Breast epithelium (tissue), 4 donors: ENCODE measurements around the gene ETV3L. TPM values are rescaled to one million over a fixed set of nuclear protein-coding genes. Genes with fewer than 3 reads are reported as not detected.

Experiments
- DNase-seq, 2 donors: peaks; one replicate each; pipeline ENCODE4 v3.0.0-alpha.2; 2019; ENCODE audit warnings: low spot score in 2 of 2
- H3K27ac ChIP-seq, 2 donors: fragments of 200-600 bp; sonication (generic) in 1 of 2; one replicate each; pipeline ENCODE4 v1.5.1; 2016 to 2019; ENCODE audit warnings: mild to moderate bottlenecking in 1 of 2
- H3K27me3 ChIP-seq, 2 donors: fragments of 200-600 bp; sonication (generic) in 1 of 2; one replicate each; pipeline versions ENCODE4 v1.5.1 to v1.6.0; 2017 to 2019; ENCODE audit warnings: control low read depth in 1 of 2, mild to moderate bottlenecking in 1 of 2
- H3K36me3 ChIP-seq: fragments of 200-600 bp; one replicate; pipeline ENCODE4 v1.5.1; 2019
- H3K4me1 ChIP-seq, 2 donors: fragments of 200-600 bp; sonication (generic); one replicate each; pipeline ENCODE4 v1.5.1; 2016 to 2019; ENCODE audit warnings: control low read depth in 1 of 2
- H3K4me3 ChIP-seq, 3 donors: fragments of 200-600 bp; sonication (generic); 1 replicate in 2 of 3; 2 replicates in 1 of 3; pipeline ENCODE4 v1.5.1; 2016 to 2019; ENCODE audit warnings: mild to moderate bottlenecking in 3 of 3, moderate library complexity in 2 of 3
- H3K9me3 ChIP-seq, 2 donors: fragments of 200-600 bp; sonication (generic) in 1 of 2; one replicate each; pipeline ENCODE4 v1.5.1; 2016 to 2019; ENCODE audit warnings: control low read depth in 1 of 2
- POLR2A ChIP-seq: fragments of 450-650 bp; IDR thresholded peaks from one replicate; pipeline ENCODE4 v1.6.1; 2016; ENCODE audit warnings: antibody characterized with exemption, mild to moderate bottlenecking, moderate library complexity
- POLR2AphosphoS5 ChIP-seq, 3 donors: sonication (generic); formaldehyde crosslinking; IDR thresholded peaks; one replicate each; pipeline ENCODE4 v1.6.1; 2017; ENCODE audit warnings: antibody characterized with exemption in 3 of 3
- intact Hi-C: fragments of 100-400 bp; cut with DNase I; formaldehyde crosslinking; loops from one replicate; pipeline ENCODE4 v1.15.1; 2023; ENCODE audit warnings: low total_unique reads
- total RNA-seq, 3 donors: library from RNA; depleted of rRNA; stranded (reverse); fragments of >200 nt; gene quantifications; one replicate each; pipeline ENCODE4 v1.1.0, GENCODE V29; 2016
- TF ChIP-seq, protein P1 (sequence below), 3 donors: fragments of 450-650 bp; IDR thresholded peaks; one replicate each; pipeline ENCODE4 v1.5.1; 2016 to 2017; ENCODE audit warnings: antibody characterized with exemption in 3 of 3, mild to moderate bottlenecking in 3 of 3, moderate library complexity in 3 of 3

The ETV3L gene
- total RNA-seq, 3 donors from 2014 or later, result not detected

- intact Hi-C loops, result loop anchor here (5.0 kb wide), 1 partner anchor 54 kb away; no protein-coding TSS in a partner anchor
- TF ChIP-seq POLR2AphosphoS5 (IDR thresholded peaks at IDR 0.05) (no peak), POLR2A (no peak)
- TF ChIP-seq, protein P1, sequence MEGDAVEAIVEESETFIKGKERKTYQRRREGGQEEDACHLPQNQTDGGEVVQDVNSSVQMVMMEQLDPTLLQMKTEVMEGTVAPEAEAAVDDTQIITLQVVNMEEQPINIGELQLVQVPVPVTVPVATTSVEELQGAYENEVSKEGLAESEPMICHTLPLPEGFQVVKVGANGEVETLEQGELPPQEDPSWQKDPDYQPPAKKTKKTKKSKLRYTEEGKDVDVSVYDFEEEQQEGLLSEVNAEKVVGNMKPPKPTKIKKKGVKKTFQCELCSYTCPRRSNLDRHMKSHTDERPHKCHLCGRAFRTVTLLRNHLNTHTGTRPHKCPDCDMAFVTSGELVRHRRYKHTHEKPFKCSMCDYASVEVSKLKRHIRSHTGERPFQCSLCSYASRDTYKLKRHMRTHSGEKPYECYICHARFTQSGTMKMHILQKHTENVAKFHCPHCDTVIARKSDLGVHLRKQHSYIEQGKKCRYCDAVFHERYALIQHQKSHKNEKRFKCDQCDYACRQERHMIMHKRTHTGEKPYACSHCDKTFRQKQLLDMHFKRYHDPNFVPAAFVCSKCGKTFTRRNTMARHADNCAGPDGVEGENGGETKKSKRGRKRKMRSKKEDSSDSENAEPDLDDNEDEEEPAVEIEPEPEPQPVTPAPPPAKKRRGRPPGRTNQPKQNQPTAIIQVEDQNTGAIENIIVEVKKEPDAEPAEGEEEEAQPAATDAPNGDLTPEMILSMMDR (IDR thresholded peaks at IDR 0.05), result no peak
- H3K9me3 ChIP-seq, result no peaks in the 10 kb centered on the region
- H3K27ac ChIP-seq, result peak overlapping the region; percentile 35 to 45
- H3K27me3 ChIP-seq, result no peaks in the 10 kb centered on the region
- H3K4me1 ChIP-seq, result peaks cover 0 to 14% of the 10 kb centered on the region in 2 donors
- no peak overlapping the region for H3K4me3 ChIP-seq
- no peak for DNase-seq
- no peaks in the 10 kb centered on the region for H3K36me3 ChIP-seq
These were observed 6.8 kb downstream of the ETV3L start for GRCh38 chr1:157092831-157093230.

DNA sequence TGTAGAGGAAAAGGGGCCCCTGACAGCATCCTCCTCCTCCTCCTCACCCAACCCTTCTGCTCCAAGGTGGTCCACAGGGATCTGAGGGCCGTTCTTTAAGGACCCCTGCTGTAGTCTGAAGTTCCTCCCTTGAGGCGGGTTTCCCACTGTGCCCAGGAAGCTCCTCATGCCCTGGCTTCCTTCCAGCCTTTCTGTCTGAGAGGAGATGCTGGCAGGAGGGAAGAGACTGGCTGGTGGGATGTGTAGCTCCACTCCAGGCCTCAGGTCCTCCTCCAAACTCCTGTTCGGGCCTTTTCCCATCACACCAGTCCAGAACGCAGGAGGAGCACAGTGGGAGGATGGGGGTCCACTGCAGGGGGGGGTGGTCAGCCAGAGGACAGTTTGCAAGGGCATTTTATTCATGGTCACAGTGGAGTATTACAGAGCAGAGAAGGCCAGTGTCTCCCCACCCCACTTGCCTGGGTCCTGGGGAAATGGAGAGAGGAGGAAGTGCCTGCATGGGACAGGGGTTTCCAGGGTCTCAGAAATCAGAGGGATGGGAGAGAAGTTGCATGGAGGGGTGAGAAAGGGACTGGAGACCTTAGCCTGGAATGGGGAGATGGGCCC is 7.8 kb downstream of the ETV3L start:
- Histone ChIP-seq H3K27me3 (no peaks in the 10 kb centered on the region), H3K9me3 (no peaks in the 10 kb centered on the region), H3K36me3 (no peaks in the 10 kb centered on the region), H3K4me3 (no peak overlapping the region), H3K27ac (peak overlapping the region; percentile 1 to 74), H3K4me1 (peaks cover 0 to 14% of the 10 kb centered on the region in 2 donors)
- intact Hi-C loops, result loop anchor here (5.0 kb wide), 1 partner anchor 56 kb away; no protein-coding TSS in a partner anchor
- DNase-seq, result no peak
- TF ChIP-seq POLR2A, result no peak
- no peak for TF ChIP-seq POLR2AphosphoS5 (IDR thresholded peaks at IDR 0.05)
- TF ChIP-seq, protein P1 (IDR thresholded peaks at IDR 0.05), result no peak

GRCh38 chr1:157091186-157091585 is 8.4 kb downstream of the ETV3L start:
- no peak overlapping the region for H3K4me3 ChIP-seq
- no peaks in the 10 kb centered on the region for H3K36me3 ChIP-seq
- peaks cover 0 to 14% of the 10 kb centered on the region in 2 donors for H3K4me1 ChIP-seq
- H3K27ac ChIP-seq, result peak overlapping the region; percentile 48 to 74
- H3K9me3 ChIP-seq, result no peaks in the 10 kb centered on the region
- no peak for DNase-seq
- no peaks in the 10 kb centered on the region for H3K27me3 ChIP-seq
- TF ChIP-seq POLR2AphosphoS5 (IDR thresholded peaks at IDR 0.05) (no peak), POLR2A (no peak)
- TF ChIP-seq, protein P1 (IDR thresholded peaks at IDR 0.05), result no peak
- intact Hi-C loops, result loop anchor here (5.0 kb wide), 1 partner anchor 56 kb away; no protein-coding TSS in a partner anchor

- peak in 1 of 2 donors; percentile 55 for DNase-seq
- intact Hi-C loops, result loop anchor here (5.0 kb wide), 1 partner anchor 57 kb away; no protein-coding TSS in a partner anchor
These were observed 8.8 kb downstream of the ETV3L start for GRCh38 chr1:157090771-157091170.

More at GRCh38 chr1:157090771-157091170, 8.8 kb downstream of the ETV3L start:
- peaks cover 0 to 14% of the 10 kb centered on the region in 2 donors for H3K4me1 ChIP-seq
- peak overlapping the region; percentile 48 to 74 for H3K27ac ChIP-seq
- no peaks in the 10 kb centered on the region for H3K36me3 ChIP-seq
- TF ChIP-seq, protein P1 (IDR thresholded peaks at IDR 0.05), result no peak
- no peak for TF ChIP-seq POLR2AphosphoS5 (IDR thresholded peaks at IDR 0.05)
- TF ChIP-seq POLR2A, result no peak
- H3K9me3 ChIP-seq, result no peaks in the 10 kb centered on the region
- H3K4me3 ChIP-seq, result no peak overlapping the region
- no peaks in the 10 kb centered on the region for H3K27me3 ChIP-seq
